GM10266 (cell line): ENCODE data around the gene RUFY1.
"Not testable (repeated sequence)": the region's sequence is repeated elsewhere in the genome, so short reads cannot be mapped to it uniquely, and the experiment has no call there.

ENCODE experiments used
- DNase-seq: peaks from one replicate; pipeline ENCODE4 v3.0.0; 2012; ENCODE audit errors: extremely low spot score
- TF ChIP-seq, protein P1 (sequence below): IDR thresholded peaks from 2 replicates; pipeline ENCODE4 v1.5.1; 2012; ENCODE audit warnings: mild to moderate bottlenecking, low read depth; ENCODE audit not compliant: control insufficient read depth, insufficient read depth; ENCODE audit errors: missing control alignments

Gene RUFY1

DNA sequence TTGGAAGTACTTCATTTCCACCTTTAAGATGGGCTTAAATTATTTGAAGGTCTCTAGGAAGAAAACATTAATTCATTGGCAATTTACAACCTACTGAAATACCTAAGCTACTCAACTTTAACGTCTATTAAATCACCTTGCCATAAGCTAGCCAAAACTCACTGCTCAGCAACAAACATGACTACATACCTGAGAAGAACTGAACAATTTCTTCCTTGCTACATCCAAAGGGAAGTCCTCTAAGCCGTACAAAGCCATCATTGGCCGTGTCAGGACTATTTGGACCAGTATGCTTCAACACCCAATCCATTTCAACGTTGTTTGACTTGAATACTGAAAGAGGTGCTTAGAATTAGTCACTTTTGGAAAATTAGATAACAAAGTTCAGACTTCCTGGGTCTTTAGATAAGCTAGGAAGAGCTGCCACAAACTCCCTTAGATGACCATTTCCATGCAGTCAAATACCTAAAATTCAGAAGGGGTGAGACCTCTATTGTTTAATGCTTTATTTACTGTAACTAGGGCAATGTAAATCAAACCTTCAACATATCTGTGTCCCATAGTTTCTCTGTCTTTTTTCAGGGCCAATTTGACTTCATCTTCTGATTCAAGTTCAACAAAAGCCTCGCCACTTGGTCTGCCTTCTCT lies 70.5 kb downstream of the RUFY1 start:
- no peak for DNase-seq
- TF ChIP-seq, protein P1, sequence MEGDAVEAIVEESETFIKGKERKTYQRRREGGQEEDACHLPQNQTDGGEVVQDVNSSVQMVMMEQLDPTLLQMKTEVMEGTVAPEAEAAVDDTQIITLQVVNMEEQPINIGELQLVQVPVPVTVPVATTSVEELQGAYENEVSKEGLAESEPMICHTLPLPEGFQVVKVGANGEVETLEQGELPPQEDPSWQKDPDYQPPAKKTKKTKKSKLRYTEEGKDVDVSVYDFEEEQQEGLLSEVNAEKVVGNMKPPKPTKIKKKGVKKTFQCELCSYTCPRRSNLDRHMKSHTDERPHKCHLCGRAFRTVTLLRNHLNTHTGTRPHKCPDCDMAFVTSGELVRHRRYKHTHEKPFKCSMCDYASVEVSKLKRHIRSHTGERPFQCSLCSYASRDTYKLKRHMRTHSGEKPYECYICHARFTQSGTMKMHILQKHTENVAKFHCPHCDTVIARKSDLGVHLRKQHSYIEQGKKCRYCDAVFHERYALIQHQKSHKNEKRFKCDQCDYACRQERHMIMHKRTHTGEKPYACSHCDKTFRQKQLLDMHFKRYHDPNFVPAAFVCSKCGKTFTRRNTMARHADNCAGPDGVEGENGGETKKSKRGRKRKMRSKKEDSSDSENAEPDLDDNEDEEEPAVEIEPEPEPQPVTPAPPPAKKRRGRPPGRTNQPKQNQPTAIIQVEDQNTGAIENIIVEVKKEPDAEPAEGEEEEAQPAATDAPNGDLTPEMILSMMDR = no peak

DNA sequence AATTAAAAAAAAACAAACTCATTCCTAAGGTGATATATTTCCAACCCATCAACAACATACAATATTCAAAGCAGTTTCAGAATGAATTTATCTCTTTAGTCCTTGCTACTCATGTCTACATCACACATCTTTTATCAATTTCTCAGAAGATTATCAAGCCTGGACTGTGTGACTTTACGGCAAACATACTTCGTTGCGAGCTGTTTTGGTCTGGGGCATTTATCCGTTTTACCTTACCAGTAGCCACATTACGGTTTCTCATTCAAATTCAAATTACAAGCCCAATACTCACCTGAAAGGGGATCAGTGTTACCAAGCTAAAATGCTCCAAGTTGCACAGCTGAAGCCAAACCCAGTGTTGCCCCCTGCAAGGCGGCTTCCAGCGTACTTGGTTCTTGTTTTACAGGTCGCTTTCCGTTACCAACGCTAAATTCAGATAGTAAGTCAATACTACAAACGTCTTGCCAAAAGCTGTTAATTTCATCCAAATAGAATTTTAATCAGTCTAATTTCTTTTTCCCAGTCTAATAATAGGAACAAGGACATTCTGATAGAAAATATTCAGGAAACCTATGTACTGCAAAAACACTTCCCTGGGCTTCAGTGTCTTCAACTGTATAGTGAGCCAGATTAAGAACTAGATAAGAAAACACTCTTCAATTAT lies 71.3 kb downstream of the RUFY1 start:
- TF ChIP-seq, protein P1 = no peak
- no peak for DNase-seq

DNA sequence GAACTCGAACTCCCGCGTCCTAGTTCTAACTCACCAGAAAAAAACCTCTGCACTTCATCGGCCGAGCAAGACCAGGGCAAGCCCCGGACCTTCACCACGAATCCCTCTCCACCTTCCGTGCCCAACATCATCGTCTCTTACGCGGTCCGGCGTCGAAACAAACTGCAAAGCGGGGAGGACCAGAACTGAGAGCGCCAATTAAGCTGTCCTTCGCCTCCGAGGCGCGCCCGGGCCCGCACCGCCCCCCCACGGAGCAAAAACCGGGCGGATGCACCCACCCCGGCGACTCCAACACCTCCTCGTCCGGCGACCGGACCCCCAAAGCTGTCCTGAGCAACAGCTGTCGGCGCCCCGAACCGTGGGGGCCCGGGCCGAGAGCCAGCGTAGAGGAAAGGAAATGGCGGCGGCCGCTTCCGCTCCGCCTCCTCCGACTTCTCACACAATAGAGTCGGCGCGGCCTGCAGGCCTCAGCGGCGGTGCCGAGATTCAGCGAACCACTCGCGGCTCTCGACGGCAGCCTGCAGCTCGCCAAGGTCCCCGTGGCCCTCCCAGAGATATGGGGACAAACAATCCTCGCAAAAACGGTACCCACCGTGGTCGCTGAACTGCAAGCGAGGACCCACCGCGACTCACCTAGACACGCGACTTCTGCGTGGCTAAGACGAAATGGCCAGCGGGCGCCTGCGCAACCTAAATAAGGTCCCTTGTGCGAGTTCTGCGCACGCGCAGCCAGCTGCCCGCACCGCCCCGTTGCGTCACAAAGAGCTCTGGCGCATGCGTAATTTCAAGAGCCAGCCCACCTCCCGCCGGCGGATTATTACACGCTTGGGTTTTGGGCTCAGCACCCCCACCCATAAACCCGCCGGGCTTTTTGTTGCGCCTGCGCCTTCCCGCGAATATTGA lies 72.9 kb downstream of the RUFY1 start, which contains the start of gene HNRNPH1:
Gene HNRNPH1, minus strand, starts transcription at position 669 of the 903 bp plus-strand sequence. Its CDS starts 538 bp downstream, at position 131.
- TF ChIP-seq, protein P1 = no peak
- DNase-seq = peak; percentile 100

DNA sequence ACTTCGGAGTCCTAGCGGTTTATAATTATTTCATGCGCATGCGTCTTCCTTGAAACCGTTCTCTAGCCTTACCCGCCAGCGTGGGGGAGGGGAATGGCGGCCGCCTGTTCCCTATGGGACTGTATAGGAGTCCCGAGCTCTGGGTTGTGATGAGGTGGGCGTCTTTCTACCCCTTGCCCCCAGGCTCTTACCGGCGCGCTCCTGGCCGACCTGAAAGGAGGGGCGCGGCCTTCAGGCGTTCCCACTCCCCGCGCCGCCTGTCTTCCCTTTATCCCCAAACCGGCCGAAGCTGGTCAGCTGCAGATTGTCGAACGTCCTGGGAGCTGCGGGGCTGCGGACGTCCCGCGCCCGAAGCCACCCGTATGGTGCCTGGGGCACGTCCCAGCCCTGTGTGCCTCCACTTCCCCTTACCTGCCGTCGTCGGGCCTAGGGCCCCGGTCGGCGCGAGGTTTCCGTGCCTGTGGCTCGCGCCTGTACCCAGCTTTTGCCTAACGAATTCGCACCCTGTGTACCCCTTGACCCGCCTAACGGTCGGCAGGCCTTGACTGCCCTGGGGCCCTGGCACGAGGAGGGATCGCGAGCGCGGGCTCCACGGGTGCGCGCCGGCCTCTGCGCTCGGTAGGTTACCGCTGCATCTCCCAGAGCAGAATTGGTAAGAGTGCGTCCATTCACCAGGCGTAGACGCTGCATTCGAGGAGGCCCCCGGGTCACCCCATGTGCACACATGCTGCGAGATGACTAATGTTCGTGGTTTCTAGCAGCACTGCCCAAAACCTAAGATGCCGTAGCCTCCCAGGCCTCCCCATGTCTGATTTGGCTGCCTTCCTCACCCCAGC lies 73.8 kb downstream of the RUFY1 start:
- DNase-seq = peak; percentile 64
- TF ChIP-seq, protein P1 = no peak

- DNase-seq = no peak
- TF ChIP-seq, protein P1 = no peak
Observed at GRCh38 chr5:179624841-179625271, 74.5 kb downstream of the RUFY1 start.

DNA sequence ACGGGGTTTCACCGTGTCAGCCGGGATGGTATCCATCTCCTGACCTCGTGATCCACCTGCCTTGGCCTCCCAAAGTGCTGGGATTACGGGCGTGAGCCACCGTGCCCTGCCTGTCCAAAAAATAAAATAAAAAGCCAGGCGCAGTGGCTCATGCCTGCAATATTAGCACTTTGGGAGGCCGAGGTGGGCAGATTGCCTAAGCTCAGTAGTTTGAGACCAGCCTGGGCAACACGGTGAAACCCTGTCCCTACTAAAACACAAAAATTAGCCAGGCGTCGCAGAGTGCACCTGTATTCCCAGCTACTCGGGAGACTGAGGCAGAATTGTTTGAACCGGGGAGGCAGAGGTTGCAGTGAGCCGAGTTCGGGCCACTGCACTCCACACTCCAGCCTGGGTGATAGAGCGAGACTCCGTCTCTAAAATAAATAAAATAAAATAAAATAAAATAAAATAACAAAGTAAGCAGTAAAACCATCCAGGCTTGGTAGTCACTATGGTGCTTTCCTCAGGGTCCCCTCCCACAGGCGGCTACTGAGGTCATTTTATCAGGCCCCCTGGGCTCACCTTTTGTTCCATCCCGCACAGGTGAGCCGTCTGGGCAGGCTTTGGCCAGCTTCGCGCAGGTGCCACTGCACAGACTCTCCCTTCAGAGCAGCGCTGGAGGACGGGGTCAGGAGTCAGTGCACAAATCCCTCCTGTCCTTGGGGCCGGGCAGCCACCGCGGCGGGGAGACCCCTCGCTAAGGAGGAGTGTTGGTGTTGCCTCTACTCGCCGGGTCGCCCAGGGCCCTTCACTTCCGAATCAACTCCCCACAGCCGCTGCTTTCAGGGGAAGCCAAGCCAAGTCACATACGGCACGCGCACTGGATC lies 83.4 kb downstream of the RUFY1 start:
- DNase-seq = not testable (repeated sequence)

- DNase-seq = not testable (repeated sequence)
Observed at GRCh38 chr5:179634370-179635172, 84.2 kb downstream of the RUFY1 start.

DNA sequence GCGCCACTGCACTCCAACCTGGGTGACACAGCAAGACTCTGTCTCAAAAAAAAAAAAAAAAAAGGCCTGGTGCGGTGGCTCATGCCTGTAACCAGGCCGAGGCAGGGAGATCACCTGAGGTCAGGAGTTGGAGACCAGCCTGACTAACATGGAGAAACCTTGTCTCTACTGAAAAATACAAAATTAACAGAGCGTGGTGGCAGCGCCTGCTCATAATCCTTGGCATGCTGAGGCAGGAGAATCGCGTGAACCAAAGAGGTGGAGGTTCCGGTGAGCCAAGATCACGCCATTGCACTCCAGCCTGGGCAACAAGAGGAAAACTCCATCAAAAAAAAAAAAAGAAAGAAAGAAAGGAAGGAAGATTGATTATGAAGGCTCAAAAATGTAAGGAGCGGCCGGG lies 88.9 kb downstream of the RUFY1 start:
- DNase-seq = not testable (repeated sequence)

- not testable (repeated sequence) for DNase-seq
Observed at GRCh38 chr5:179641745-179642144, 91.4 kb downstream of the RUFY1 start.

- not testable (repeated sequence) for DNase-seq
Observed at GRCh38 chr5:179642626-179643025, 92.3 kb downstream of the RUFY1 start.
